CMK (cell line): ENCODE measurements around the gene FAM114A1.
"Not testable (repeated sequence)": the region's sequence is repeated elsewhere in the genome, so short reads cannot be mapped to it uniquely, and the experiment has no call there.

ENCODE experiments used
- DNase-seq: peaks from one replicate; pipeline ENCODE4 v3.0.0-alpha.2; 2010; ENCODE audit warnings: low read depth

Gene FAM114A1

DNA sequence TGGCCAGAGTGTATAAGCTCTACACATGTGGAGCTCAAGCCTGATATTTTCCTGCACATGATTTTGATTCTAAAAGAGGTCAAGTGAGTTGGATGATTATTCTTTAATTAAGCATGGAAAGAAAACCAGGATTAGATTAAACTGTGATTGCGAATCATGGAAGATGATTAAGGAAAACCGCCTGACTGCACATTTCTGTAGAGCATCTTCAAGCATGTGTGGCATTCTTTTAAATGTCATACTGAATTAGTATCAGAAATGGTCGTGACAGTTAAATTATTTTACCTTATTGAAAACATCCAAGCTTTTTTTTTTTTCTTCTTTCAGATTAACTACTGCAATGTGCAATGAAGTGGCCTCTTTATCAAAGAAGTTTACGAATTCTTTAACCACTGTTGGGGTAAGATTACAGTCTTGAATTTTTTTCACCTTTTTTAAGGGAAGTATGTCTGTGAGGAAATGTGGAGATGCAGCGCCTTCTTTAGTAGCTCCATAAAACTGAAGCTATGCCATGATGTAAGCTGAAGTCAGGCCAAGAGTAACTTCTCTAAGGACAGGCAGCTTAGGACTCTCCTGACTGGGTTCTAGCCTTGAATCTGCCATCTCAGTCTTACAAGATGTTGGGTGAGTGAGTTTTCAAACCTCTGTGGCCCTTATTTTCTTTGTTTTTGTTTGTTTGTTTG lies 67.9 kb downstream of the FAM114A1 start:
- no peak for DNase-seq

DNA sequence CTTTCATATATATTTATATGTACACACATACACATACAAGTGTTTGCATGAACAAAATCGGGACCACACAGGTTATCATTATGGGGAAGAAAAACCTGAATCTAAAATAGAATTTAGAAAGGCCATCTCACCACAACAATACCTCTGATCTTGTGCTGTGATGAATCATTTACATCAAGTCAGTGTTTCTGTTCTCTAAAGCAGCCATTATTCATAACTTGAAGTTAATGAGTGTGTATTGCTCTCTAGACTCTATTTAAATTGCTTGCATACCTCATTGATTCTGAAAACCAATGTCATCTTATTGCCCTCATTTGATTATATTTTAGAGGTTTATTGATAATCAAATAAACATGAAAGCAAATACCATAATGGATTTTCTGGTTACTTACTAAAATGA lies 71.6 kb downstream of the FAM114A1 start:
- DNase-seq: no peak

DNA sequence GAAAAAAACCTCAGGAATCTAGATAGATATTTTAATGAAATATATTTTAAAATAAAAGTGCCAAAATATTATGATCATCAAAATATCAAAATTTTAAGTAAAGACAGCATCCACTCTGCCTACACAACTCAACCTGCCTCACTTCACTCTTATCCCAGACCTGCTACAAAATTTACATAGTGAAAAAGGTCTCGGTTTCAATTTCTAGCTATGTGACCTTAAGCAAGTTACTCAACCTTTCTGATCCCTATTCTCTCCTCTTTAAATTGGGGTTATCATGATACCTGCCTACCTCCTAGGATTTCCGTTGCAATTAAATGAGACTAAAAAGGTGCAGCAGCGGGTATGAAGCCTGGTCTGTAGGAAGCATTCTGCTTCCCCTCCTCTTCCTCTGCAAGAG lies 72.9 kb downstream of the FAM114A1 start:
- no peak for DNase-seq

DNA sequence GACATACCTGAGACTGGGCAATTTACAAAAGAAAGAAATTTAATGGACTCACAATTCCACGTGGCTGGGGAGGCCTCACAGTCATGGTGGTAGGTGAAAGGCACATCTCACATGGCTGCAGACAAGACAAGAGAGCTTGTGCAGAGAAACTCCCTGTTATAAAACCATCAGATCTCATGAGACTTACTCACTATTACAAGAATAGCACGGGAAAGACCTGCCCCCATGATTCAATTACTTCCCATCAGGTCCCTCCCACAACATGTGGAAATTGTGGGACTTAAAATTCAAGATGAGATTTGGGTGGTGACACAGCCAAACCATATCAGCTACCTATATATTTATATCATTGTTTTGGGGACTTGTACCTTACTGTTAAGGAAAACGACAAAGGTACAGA lies 74.3 kb downstream of the FAM114A1 start:
- DNase-seq: not testable (repeated sequence)

DNA sequence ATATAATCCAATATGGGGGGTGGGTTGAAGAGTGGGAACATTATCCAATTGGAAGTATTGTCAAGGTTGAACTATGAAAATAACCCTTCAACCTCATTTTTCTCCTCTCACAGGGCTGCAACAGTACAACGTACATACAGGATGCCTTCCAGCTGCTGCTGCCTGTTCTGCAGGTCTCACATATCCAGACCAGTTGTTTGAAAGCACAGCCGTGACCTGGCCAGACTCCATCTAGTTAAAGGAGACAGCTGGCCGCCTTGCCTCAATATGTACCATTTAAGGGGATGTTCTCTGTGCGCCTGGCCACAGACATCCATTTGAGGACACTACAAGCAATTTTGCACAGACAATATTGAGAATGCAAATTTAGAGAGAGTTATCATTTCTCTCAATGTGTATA lies 75.7 kb downstream of the FAM114A1 start:
- no peak for DNase-seq

DNA sequence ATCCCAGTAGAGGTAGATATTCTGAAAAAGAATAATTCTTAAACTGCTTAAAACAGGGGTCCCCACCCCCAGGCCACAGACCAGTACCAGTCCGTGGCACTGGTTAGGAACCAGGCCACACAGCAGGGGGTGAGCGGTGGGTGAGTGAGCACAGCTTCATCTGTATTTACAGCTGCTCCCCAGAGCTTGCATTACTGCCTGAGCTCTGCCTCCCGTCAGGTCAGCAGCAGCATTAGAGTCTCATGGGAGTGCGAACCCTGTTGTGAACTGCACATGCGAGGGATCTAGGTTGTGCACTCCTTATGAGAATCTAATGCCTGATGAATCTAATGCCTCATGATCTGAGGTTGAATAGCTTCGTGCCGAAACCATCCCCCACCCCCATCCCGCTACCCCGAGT lies 76.8 kb downstream of the FAM114A1 start:
- DNase-seq: no peak

DNA sequence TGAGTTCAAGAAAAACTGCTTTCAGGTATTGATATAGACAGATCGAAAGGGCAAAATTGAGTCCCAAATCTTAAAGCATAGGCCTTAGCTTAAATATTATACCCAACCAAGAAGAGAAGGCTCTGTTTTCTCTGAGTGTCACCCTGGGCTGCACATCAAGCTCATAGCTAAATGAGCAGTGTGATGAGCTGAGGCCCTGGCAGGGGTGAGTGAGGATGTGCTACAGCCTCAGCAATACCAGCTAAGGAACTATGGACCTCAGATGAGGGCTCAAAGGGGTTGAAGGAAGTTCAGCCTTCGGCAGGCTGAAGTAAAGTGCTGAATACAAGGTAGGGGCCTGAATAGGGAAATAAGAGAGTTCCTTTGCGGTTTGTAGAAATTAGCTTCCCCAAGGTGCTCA lies 79.3 kb downstream of the FAM114A1 start:
- DNase-seq: no peak

DNA sequence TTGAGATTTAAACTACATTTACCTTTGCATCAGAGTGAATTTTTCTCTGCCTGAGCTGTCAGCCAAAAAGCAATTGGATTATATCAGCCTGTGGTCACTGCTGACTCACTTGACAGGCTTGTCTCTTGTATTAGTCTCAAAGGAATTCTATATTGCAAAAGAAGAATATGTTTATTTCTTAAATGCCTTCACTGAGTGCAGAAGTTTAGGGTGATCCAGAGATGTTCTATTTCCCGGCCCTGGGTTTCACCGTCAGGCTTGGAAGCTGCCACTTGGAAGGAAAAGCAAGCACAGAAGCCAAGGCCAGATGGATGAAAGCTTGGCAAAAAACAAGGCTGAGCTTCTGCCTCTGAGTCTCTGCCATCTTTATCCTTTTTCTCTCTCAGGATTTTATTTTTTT lies 80.9 kb downstream of the FAM114A1 start:
- DNase-seq: no peak

DNA sequence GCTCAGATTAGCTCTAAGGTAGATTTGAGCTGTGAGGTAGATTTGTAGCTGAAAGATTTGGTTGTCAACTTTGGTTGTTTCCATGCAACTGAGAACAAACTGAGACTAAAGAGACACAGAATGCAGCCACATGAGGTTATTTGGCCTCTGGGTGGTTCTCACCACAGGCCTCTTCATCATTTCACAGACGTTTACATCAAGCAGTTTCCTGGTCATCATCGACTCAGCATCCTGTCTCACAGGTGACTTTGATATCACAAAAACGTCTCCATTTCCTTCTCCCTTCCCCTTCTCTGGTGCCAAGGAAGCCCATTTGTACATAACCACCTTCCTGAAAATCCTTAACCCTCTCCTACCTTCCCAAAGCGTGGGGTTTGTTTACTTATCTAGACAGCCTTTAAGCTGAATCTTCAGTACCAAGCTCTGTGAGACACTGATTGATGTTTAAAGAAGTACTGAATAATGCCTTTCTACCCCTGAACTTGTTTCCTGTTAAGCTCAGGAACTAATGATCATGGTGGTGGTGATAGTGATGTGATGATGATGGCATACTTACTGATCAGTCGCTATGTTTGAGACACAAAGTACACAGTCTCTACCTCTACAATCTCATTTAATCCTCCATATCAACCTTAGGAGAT lies 81.9 kb downstream of the FAM114A1 start:
- no peak for DNase-seq

DNA sequence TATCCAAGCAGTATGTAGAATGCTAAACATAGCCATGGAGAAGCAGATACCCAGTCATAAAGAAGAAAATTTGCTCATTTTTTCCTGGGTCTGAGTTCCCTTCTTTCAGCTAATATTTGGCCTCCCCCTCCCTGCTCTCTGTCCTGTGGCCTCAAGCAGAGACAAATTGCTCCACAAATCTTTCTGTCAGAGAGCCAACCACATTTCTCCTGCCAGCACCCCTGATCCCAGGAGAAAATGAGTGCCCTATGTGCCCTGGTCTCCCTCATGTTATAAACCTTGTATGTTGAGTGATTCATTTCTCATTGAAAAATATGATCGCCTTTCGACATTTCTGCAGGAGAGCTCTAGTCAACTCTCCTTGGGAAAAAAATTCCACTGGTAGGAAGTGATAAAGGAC lies 82.6 kb downstream of the FAM114A1 start:
- no peak for DNase-seq

DNA sequence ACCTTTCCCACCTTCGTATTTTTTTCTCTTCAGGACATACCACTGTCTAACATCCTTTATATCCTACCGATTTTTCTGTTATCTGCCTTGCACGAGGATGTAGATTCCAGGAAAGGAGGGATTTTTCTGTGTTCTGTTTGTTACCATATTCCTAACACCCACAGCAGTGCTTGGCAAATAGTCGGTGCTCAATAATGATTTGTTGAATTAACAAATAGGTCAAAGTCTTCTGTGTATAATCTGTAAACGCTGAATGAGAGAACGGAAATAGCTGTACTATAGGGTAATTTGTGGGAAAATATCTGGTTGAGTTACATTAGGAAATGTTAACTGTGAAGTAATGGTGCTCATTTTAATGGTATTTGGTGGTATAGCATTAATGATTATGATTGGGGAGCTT lies 83.1 kb downstream of the FAM114A1 start:
- DNase-seq: no peak

DNA sequence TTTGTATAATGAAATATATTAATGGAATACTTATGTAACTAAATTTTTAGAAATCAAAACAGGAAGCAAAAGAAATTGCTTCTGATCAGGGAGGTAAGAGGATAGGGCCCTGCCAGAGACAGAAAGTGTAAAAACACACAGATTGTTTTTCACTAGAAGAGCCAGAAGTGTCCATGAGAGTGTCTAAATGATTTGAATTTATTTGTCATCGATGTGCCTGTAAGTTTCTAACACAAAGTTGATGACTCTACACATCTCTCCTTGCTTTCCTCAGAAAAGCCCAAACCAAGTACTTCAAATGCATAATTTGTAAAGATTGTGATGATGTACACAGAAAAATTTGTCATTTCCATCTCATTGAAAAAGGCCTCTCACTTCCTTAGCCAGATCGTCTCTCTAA lies 84.0 kb downstream of the FAM114A1 start:
- DNase-seq: no peak

DNA sequence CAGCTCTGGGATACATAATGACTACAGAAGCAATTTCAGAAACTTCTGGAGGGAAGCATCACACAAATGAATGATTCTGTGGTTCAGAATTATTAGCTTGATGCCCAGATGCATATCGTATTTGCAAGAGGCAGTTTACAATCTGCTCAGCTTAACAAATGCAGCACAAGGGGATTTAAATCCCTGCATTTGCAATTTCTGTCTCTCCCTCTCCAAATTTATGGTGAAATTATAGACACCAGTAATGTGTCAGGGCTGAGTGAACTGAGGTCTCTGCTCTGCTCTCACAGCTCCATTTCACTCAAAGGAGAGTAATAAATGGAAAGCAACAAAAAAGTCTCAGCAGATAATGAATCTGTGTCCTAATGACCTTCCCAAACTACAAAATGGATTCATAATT lies 84.4 kb downstream of the FAM114A1 start:
- DNase-seq: no peak

DNA sequence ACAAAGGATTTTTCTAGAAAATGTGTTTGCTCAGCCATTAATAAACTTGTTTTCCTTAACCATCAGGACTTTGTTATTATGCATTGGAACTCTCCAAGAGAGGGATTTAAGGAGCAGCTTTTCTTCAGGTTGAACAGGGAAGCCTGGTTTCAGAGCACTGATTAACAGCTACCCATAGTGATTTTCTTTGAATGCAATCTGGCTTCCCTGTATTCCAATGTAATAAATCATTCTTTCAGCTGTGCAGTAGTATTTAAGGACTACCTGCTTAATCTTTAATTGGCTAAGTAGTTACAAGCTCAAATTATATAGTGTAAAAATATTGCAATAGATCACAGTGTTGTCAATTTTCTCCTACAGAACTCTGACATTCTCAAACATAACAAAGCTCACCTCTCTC lies 87.1 kb downstream of the FAM114A1 start:
- DNase-seq: no peak

DNA sequence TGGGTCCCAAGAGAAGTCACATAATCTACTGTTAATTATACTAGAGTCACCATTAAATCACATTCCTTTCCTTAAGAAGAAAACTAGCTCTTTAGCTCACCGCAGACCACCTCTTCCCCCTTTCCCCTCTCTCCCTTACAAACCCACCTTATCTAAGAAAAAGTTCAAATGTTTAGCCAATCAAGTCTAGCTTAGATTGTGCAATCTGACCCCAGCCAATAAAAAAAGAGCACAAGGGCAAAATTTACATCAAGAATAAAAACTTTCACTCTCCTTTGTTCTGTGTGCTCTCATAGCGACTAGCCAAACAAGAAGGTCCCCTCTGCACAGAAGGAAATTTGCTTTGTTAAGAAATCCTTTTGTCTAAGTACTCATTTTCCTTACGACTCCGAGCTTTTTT lies 88.4 kb downstream of the FAM114A1 start:
- no peak for DNase-seq

DNA sequence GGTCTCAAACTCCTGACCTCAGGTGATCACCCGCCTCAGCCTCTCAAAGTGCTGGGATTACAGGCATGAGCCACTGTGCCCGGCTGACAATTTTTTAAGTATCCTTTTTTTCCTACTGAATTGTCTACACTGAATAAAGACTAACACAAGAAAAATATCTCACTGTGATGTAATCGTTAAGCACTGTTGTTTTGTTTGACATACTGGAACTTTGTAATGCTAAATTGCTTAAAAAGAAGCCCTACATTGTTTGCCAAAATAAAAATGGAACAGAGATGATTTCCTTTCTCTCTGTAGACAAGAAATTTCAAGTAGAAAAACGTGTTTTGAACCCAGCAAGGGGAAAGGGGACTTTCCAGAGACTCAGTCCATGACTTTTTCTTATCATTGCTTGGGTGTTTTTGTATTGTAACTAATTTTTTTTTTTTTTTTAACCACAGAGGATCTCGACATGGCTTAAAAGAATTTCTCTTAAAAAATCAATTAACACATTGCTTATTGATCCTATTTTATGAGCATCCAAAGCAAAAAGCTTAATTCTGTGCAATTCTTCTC lies 89.7 kb downstream of the FAM114A1 start:
- no peak for DNase-seq

DNA sequence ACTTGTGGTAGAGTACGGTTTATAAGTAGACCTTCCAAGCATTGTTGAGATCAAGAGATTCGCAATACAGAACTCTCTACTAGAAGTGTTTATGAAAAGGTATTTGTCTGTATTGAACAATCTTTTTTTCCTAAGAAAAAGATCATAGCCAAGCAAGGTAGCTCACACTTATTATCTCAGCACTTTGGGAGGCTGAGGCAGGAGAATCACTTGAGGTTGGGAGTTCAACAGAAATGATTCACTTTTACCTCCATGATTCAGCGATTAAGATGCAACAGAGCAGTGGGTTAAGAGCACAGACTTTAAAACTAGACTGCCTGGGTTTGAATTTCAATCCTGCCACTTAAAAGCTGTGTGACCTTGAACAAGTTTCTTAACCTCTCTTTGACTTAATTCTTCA lies 90.3 kb downstream of the FAM114A1 start:
- no peak for DNase-seq

DNA sequence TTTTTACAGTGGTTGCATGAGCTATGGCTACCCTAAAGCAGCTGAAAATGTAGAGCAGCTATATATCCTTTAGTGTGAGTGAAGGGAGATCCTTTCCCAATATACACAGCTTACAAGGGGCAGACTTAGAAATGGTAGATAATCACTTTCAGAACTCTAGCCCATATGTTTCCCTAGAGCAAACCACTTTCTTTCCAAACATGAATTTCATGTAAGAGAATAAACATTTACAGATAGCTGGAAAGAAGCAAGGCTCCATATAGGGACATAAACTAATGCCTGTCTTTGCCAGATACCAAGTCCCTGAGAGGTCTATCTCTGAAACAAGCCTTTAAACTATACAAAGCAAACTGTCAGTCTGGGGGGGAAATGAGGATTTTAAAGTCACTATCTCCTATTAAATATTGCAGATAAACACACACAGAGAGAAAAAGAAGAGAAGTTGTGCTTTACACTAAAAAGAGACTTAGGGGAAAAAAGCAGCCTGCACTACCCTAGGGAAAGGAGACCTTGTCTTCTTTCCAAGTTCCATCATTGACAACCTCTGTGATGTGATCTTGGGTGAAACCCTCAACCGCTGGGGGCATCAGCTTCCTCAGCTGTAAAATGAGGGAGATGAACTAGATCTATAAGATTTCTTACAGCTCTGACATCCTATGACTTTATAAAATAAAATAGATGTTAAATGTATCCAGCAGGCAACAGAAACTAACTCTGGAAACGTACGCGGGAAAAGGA lies 91.0 kb downstream of the FAM114A1 start:
- peak; percentile 87 for DNase-seq

DNA sequence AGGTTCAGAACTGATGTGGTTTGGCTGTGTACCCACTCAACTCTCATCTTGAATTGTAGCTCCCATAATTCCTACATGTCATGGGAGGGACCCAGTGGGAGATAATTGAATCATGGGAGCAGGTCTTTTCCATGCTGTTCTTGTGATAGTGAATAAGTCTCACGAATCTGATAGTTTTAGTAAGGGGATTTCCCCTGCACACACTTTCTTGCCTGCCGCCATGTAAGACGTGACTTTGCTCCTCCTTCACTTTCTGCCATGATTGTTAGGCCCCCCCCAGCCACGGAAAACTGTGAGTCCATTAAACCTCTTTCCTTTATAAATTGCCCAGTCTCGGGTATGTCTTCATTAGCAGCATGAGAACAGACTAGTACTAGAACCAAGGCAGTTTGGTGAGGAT lies 91.6 kb downstream of the FAM114A1 start:
- not testable (repeated sequence) for DNase-seq

DNA sequence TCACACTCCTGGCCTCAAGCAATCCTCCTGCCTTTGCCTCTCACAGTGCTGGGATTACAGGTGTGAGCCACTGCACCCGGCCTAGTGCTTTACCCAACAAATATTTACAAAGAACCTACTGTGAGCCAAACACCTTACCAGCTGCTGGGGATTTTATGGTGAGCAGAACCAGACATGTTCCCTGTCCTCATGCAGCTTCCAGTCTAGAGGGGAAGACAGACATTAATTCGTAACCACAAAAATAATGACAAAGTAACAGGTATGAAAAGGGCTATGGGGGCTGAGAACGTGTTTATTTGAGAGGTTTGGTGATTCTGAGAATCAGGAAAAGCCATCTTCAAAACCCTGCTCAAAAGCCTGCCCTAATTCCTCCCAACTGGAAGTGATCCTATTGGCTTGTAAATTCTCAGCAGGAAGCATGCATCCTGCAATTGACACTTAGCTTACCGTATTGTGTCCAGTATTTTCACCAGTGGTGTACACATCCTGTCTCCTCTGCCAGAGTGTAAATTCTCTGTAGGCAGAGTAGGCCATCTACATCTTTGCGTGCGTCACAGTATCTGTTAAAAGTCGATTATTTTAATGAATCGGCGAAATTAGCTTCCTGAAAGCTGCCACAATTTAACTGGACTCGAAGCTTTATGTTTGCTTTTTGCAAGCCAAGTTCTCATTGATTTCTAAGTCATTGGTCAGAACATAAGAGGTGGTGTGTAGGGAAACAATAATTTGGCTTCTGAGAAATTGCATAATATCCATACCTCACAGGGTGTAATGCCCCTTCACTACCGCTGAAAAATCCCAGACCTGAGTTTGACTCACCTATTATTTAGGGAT lies 97.6 kb downstream of the FAM114A1 start:
- DNase-seq: no peak

DNA sequence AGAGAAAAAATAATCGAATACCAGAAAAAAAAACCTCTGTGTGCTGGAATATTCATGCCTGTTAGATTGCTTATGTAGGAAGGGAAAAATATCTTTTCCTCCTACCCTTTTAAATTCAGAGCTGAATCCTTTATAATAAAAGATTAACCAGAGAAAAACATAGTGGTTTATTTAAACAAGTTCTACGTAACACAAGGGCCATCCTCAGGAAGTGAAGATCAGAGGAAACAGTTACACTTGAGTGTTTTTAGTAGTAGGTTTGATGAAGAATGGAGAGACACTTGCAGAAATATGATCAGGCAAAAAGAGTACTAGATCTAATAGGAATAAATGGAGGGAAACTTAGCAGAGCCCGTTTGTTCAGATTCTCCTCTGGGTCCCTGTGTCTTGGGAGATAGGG lies 98.3 kb downstream of the FAM114A1 start:
- DNase-seq: no peak
